Pons (tissue), 1 donor: ENCODE measurements around the gene NRCAM.
"Not testable (repeated sequence)": the region's sequence is repeated elsewhere in the genome, so short reads cannot be mapped to it uniquely, and the experiment has no call there.

Source experiments
- DNase-seq: peaks from one replicate; pipeline ENCODE4 v3.0.0-alpha.2; 2016; ENCODE audit warnings: low spot score

Gene NRCAM

DNA sequence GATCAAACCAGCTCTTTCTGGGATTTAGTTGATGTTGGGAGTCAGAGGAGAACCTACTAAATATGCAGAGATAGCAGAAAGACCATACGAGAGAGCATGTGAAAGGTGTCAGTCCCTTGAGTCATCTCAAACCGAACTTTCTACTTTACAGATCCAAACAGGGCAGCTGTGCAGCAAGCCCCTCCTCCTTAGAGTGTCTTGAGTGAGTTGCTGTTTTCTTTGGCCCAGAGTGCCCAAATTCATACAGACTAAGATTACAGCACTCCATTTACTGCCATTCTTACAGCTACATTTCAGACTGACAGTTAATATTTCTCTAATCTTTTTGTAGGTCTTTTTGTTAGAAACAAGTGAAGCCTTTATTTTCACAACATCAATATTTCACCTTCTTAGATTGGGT lies 53.4 kb downstream of the NRCAM start:
- DNase-seq, result no peak

DNA sequence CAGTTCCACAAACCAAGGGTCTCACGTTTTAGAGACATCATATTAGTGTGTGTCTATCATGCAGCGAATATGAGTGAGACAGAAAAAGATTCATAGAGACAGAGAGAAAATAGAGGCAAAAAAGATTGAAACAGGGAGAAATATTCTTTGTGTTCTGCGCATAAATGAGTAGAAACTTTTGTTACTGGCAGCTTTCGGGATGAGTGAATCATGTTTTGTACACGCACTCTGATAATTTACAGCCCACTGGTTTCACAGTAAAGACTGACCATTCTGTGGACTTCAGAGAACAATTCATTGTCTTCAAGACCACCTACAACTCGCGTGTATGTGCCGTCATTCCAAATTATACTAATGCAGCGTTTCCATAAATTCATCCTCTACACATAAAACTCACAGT lies 60.2 kb downstream of the NRCAM start:
- no peak for DNase-seq

DNA sequence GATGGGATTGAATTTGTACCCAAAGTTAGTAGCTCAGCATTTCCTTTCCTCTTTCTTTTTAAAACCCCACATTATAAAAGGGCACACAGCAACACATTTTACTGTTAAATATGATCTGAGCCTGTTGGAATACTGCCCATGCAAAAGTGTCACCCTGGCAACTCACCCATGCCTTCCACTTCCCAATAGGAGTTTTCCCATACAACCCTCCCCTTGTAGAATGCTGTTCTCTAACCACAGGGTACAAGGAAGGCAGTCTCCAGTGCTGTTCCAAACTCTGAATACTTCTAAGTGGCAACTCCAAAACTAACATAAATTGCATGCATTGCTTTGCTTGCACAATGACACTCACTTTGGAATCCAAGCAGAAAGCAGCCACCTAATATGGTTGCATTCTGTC lies 60.8 kb downstream of the NRCAM start:
- DNase-seq, result no peak

DNA sequence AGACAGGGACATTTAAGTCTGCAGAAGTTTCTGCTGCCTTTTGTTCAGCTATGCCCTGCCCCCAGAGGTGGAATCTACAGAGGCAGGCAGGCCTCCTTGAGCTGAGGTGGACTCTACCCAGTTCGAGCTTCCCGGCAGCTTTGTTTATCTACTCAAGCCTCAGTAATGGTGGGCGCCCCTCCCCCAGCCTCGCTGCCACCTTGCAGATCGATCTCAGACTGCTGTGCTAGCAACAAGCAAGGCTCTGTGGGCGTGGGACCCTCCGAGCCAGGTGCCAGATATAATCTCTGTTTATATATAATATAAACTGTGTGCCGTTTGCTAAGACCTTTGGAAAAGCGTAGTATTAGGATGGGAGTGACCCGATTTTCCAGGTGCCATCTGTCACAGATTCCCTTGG lies 63.1 kb downstream of the NRCAM start:
- not testable (repeated sequence) for DNase-seq

DNA sequence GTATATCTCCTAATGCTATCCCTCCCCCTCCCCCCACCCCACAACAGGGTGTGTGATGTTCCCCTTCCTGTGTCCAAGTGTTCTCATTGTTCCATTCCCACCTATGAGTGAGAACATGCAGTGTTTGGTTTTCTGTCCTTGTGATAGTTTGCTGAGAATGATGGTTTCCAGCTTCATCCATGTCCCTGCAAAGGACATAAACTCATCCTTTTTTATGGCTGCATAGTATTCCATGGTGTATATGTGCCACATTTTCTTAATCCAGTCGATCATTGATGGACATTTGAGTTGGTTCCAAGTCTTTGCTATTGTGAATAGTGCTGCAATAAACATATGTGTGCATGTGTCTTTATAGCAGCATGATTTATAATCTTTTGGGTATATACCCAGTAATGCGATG lies 68.5 kb downstream of the NRCAM start:
- DNase-seq, result not testable (repeated sequence)

DNA sequence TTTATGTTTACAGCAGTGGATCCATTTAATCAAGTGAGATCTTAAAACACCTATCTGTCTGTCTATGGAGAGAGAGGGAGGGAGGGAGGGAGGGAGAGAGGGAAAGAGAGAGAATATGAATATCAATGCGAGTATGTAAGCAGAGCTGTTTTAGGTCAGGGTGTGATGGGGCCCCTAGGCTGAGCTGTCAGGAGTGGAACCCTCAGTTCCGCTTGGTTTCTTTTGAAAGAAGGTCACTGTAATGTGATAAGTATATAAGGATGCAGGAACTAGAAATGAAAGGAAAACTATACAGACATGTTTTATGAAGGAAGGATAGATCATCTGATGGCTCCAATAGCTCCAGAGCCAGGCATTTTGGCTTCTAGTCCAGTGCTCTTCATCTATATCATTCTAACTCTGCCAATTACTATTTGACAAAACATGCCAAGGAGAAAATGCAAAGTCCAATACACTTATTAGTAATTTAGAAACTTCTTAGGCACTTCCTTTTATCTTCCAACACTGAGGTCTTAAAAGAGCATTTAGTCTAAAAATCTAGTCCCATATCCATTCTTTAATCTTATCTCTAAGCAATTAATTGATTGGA lies 70.3 kb downstream of the NRCAM start:
- DNase-seq, result no peak

DNA sequence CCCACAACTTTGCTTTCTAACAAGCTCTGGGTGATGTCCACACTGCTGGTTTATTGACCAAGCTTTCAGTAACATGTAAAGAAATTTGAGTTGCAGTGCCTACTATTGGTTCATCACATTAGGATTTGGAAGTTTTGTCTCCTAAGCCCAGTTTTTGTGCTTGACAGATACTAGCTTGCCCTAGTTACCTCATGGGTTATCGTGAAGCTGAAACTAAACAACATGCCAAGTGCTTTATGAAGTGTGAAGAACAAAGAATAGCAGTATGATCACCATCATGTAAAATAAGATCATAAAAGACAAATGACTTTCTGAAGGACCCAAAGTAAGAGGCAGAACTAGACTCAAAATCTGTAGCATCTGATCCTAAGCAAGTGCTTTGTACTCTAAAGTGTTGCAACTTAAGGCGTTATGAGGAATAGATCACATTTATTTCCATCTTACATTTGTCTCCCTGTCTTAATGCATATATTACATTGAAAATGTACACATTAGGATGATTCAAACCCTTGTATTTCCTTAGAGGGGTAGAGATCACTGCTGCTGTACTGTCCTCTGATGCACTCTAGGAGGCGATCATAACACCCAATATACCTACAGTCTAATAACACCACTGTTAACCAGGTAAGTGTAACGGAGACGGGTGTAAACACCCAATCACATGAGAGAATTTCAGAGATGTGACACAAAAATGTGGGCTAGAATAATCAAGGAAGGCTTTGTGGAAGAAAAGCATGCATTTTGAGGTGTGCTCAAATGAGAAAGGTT lies 71.3 kb downstream of the NRCAM start:
- DNase-seq, result no peak

DNA sequence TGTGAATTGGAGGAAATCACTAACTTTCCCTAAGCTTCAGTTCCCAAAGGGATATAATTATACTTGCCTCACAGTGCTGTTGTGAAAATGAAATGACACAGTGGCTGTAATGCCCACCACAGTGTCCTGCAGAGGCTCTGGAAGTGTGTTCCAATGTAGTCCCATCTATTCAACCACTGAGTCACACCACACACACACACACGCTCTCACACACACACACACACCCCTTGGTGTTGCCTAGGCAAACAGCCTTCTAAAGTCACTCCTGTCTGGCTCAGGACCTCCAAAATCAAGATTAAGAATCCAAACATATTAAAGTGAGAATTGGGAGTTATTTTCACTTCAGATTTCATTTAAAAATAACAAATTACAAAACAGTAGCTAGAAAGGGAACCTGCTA lies 73.3 kb downstream of the NRCAM start:
- DNase-seq, result no peak

DNA sequence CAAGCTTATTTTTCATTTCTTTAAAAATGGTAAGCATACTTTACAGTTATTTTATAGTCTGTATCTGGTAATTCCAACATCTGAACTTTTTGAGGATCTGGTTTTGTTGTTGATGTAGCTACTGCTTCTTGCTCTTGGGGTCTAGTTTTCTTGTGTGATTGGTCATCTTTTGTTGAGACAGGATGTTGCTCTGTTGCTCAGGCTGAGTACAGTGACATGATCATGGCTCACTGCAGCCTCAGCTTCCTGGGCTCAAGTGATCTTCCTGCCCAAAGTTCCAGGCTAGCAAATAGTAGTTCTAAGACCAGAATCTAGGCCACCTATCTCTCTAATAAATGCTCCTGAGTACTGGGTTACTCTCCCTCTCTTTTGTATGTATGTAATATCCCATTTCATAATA lies 75.7 kb downstream of the NRCAM start:
- DNase-seq, result no peak

DNA sequence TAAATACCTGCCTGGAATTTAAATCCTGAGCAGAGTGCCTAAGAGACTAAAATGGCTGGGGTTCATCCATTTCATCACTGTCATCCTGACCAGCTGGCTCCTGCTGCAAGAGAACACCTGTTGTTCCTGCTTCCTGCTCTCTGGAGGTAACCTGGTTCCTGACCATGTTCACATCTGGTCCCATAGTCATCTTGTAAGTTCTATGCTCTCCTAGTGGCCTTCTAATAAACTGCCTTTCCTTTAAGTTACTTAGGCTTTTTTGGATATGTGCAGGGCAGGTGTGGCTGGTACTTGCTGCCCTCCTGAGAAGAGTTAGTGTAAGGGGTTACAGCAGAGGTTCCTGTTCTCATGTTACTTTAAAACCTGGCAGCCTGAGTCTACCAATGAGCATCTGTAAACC lies 80.0 kb downstream of the NRCAM start:
- no peak for DNase-seq

DNA sequence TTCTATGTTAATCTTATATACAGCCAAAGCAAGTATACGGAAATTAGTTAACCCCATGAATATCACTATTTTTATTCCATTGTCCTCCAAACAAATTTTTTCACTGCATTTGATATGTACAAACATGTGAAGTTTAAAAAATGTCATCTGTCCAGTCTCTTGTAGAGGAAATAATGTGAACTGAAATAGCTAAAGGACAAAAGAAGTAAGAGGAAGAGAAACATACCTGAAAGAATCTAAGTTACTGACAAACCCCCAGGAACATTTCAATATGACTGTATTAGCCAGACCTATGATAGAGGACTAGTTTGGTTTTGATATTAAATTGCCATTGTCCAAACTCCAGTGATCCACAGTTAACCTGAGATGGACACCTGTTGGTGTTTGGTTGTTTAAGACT lies 80.6 kb downstream of the NRCAM start:
- no peak for DNase-seq

DNA sequence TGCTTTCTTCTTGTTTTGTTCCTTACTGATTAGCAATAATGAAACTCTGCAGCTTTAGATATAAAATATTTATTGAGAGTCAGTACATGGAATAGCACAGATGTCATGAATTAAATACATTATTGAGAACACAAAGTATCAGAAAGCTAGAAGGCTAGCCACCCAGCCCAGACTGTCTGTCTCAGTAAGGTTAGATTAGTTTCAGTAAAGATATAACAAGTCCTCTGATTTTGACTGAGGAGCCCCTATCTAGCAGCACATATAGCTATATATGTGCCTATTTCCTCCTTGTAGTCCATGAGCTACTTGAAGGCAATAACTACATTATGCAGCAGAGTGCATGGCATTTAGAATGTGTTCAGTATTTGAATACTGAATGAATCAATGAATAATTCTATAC lies 81.3 kb downstream of the NRCAM start:
- DNase-seq, result no peak

DNA sequence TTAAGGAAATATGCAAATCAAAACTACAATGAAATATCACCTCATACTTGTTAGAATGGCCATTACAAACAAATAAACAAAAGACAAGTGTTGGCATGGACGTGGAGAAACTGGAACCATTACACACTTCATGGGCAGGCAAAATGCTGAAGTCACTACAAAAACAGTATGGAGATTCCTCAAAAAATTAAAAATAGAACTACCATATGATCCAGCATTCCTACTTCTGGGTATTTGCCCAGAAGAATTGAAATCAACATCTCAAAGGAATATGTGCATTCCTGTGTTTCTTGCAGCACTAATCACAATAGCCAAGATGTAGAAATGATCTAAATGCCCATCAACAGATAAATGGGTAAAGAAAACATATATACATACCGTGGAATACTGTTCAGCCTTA lies 83.6 kb downstream of the NRCAM start:
- no peak for DNase-seq

DNA sequence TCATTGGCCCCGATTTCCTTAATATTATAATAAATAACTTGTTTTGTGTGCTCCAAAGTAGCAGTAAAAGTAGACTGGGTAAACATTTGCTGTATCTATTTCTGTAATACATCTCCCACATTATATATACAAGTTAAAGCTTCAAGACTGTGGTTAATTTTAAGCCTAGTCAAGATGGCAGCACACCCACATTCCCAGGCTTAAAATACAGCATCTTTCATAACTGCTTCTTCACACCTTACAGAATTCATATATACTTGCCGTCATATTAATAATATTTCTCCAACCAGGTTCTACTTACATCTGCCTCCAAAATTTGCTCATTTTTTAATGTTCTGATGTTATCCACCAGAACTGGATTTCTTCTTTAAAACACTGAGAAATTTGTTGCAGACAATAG lies 85.6 kb downstream of the NRCAM start:
- DNase-seq, result no peak

DNA sequence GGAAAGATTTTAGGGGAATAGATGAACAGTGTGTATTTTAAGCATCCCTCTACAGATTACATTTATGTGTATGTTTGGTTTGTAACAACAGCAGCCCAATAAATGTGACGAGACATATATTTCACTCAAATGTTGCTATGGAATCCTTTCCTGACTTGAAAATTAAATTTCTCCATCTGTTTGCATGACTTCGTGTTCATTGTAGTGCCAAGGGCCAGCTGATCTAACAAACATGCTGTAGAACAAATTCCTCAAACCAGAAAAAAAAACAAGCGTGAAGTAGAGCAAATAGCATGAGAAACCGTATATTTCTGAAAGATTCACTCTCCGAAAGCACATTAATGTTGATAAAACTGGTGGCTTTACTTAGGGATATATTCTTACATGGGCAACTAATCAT lies 87.8 kb downstream of the NRCAM start:
- DNase-seq, result no peak

DNA sequence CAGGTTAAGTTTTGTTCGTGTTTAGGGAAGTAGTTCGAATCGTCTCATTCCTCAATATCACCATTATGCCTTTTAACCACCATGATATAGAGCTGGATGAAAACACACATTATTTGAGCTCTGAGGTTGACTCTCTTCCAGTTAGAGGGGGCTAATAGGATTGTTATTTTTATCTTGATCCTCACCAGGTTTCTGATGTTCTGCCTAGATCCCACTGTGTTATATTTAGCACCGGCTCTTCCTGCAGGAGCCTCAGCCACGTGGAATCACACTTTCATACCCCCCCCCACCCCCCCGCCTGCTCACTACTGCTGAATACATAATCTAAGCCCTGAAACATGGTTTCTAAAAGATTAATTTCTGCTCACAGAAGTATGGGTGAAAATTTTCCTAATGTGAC lies 88.3 kb downstream of the NRCAM start:
- no peak for DNase-seq

DNA sequence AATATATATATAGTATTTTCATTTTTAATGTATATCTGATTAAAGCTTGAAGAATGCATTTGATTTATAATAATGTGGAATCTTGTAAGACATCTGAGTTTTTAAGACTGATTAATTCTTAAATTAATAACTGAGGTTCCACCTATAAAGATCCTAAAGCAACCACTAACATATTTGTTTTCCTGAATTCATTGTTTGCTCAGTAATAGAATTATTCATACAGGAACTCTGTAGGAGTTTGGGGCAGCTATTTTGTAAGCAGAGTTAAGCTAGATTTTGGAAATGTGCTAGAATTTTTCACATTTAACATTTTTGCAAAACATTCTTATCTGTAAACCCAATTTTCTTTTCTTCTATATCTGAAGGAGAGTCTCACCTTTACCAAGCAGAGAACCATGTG lies 88.9 kb downstream of the NRCAM start:
- DNase-seq, result no peak

DNA sequence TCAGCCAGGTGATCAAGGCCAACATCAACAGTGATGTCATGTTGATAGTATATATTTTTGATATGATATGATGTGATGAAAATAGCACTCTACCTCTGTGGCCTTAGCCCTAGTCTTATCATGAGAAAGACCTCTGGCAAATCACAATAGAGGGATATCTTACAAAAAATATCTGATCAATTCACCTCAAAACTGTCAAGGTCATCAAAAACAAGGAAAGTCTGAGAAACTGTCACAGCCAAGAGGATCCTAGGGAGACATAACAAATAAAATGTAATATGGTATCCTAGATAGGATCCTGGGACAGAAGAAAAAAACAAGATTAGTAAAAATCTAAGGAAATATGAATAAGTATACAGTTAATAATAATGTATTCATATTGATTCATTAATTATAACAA lies 92.6 kb downstream of the NRCAM start:
- DNase-seq, result no peak

DNA sequence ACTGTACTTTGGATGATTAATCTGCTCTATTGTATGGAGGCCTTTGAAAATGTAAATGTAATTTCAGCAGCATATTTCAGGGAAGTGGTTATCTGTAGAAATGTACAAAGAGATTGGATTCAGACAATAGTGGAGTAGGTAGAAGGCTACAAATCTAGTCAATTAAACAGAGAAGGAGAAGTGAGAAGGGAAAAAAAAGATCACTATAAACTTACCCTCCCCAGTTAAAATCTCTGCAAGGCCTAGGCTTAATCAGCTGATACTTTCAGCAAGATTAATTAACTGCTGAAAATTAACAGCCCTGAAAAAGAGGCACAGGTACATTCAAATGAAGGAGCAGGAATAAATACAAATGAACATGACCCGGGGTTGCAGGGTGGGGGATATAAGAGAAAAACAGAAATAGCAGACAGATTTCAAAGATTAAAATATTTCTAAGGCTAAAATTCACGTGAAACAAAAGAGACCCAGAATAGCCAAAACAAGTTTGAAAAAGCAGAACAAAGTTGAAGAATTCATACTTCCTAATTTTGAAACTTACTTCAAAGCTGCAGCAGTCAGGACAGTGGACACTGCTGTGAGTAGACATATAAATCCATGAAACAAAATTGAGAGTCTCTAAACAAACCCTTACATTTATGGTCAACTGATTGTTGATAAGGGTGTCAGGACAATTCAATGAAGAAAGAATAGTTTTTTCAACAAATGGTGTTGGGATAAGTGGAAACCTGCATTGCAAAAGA lies 96.0 kb downstream of the NRCAM start:
- no peak for DNase-seq

DNA sequence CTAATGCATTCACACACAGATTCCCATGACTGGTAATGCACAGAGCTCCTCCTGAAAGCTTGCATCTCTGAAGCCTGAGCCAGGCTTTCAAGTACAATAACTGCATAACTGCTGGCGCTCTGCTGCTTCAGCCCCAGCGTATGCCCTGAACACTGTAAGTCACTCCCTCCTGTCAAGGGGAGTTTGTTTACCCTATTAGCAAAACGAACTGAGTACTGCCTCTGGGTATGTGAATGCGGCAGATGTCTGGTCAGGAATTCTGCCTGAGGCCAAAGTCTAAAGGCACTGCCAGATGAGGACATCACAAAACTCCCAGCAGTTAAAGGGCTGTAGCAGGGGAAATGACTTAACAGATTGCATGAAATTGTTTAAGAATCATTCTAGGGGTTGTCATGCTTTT lies 97.7 kb downstream of the NRCAM start:
- DNase-seq, result no peak

DNA sequence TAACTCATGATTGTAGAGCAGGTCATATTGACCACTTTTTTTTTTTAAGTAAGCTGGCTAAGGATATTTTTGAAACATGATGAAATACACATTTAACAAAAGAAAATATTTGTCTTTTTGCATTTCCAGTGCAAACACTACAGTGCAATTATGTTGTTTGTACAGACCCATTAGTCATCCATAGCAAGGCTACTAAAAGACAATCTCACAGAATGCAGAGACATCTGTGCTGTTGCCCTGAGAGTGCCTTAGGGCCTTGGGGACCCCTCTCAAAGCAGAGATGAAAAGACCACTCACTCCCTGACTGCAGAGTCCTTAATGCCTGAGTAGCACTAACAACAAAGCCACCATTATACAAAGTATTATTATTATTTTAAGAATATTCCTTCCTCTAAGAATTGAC lies 104.5 kb downstream of the NRCAM start:
- DNase-seq, result no peak

DNA sequence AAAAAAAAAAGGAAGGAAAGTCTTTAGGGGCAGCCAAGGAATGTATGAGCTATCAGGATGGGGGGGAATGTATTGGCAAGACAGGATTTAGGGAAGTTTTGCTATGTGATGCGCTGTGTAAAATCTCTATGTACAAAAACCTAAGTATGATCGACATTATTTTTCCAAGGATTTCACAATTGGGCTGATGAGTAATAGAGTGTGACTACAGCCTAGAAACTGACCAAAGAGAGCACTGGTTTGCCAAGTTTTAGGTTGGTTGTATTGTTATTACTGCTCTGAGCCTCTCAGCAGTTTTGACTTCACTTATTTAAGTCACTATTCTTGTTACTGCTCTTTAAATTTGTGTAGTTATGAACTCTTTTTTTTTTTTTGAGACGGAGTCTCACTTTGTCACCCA lies 107.3 kb downstream of the NRCAM start:
- no peak for DNase-seq

DNA sequence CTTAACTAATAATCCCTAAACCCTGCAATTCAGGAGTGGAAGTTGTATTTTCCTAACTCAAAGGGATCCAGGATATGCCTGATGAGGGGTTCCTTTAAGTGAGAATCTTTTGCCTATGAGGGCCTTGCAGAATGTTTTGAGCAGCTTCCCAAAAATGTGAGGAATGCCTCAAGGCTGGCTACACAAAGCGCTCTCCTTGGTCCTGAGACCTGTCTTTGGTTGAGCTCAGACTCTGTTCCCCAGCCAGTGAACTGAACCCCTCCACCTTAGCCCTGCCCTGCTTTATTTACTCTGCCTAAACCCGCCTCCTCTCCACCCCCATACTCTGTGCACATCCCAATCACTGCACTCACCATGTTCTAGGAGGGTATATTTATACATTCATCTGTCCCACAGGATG lies 108.6 kb downstream of the NRCAM start:
- no peak for DNase-seq
